Measurements from ENCODE around the gene PKNOX2. TPM values are rescaled to one million over a fixed set of nuclear protein-coding genes. Genes with fewer than 3 reads are reported as not detected.

Gene PKNOX2
- total and polyA plus RNA-seq, 9 of the 15 experiments (the other 6 are each of a cell fraction or from before 2014, with no cell fraction given), result not detected

DNA sequence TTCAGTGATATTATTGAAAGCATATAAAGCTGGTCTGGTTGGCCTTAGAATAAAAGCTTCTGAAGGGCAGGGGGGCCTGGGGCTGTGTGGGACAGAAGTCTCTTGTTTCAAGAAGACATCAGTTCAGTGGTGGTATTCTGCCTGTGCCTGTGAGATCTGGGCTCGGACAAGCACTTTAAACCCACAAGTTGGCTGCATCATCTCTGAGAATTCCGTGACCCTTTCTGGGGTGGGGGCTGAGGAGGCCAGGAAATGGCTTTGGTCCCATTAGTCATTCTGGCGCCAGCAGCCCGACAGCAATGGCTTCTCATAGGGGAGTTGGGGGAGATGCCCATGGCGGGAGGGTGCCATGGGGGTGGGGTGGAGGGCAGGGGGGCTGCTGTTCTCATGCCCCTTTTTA, 104.1 kb downstream of the PKNOX2 start (continued):
- TF ChIP-seq, protein P1, sequence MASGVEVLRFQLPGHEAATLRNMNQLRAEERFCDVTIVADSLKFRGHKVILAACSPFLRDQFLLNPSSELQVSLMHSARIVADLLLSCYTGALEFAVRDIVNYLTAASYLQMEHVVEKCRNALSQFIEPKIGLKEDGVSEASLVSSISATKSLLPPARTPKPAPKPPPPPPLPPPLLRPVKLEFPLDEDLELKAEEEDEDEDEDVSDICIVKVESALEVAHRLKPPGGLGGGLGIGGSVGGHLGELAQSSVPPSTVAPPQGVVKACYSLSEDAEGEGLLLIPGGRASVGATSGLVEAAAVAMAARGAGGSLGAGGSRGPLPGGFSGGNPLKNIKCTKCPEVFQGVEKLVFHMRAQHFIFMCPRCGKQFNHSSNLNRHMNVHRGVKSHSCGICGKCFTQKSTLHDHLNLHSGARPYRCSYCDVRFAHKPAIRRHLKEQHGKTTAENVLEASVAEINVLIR (CRISPR knock-in tag; IDR thresholded peaks at IDR 0.05), result no peak

DNA sequence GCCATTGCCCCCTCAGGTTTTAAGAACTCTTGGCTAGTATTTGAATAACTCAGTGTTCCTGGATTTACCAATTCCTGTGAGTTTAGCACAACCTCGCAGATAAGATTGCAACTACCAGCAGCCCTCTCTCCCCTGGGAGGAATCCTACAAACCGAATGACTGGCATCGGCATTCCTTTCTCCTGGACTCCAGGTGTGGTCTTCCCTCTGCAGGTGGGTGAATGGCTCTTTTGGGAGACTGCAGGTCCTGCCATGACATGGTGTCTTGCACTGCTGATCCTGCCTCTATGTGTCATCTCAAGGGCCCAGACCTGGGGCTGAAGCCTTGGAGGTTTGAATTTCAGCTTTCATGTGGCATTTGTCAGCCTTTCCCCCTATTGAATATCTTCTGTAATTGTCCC, 105.6 kb downstream of the PKNOX2 start:
- no peak overlapping the region for H2AFZ ChIP-seq (ENCODE audit: low read depth, low read length)
- DNase-seq (ENCODE audit: extremely low read depth in 1 of 4, low spot score in 3 of 4) (no peak), FAIRE-seq (no peak), ATAC-seq (no peak)
- CTCF ChIA-PET (ENCODE audit: low intra/inter-chr PET ratio), result no interaction called here
- H3K9me3 ChIP-seq (replicated peaks; ENCODE audit: control insufficient read depth, insufficient read depth, low read depth, low read length), result no peaks in the 10 kb centered on the region
- no peak overlapping the region for H3K27ac ChIP-seq (ENCODE audit: extremely low read depth, low read depth, low read length)
- H3K4me1 ChIP-seq (replicated peaks in 1 of 2; ENCODE audit: control insufficient read depth in 2 of 2, insufficient read depth in 2 of 2, low read length in 2 of 2), result peaks cover 9 to 15% of the 10 kb centered on the region in 2 experiments; a peak in 3 of 5 replicates
- no peaks in the 10 kb centered on the region for H3K9me1 ChIP-seq (ENCODE audit: control insufficient read depth, insufficient read depth, low read length)
- no TSS peak for BruUV-seq (replicated peaks)
- H3K9ac ChIP-seq (ENCODE audit: insufficient read depth in 1 of 2, low read depth in 2 of 2, low read length in 2 of 2), result no peak overlapping the region
- no peak overlapping the region for H3K4me3 ChIP-seq
- H3K27me3 ChIP-seq (ENCODE audit: control insufficient read depth in 2 of 2, insufficient read depth in 2 of 2, low read length in 2 of 2), result peaks cover 30 to 65% of the 10 kb centered on the region in 2 experiments
- H3K79me2 ChIP-seq (ENCODE audit: control insufficient read depth, insufficient read depth, low read length), result no peaks in the 10 kb centered on the region
- 0% methylated on average over 3 of the region's 3 CpGs for WGBS (ENCODE audit: insufficient coverage, low coverage, missing lambda C conversion rate)
- intact Hi-C loops (cut with micrococcal nuclease) (no loop called here), in situ Hi-C loops (cut with MboI) (no loop called here)
- H3K4me2 ChIP-seq (ENCODE audit: insufficient read depth, low read length), result no peak overlapping the region
- POLR2A ChIA-PET, result no interaction called here
- no peaks in the 10 kb centered on the region for H3K36me3 ChIP-seq (ENCODE audit: control insufficient read depth, insufficient read depth, low read length)
- H4K20me1 ChIP-seq (replicated peaks; ENCODE audit: control insufficient read depth, insufficient read depth, low read length), result no peaks in the 10 kb centered on the region
- TF ChIP-seq ZNF140 (CRISPR knock-in tag; IDR thresholded peaks at IDR 0.05), result no peak
- TF ChIP-seq HDAC2 (IDR thresholded peaks at IDR 0.05), result no peak
- TF ChIP-seq ZBTB7A (IDR thresholded peaks at IDR 0.05; ENCODE audit: borderline replicate concordance, control insufficient read depth, low read depth, low read length), result no peak
- TF ChIP-seq, protein P2, sequence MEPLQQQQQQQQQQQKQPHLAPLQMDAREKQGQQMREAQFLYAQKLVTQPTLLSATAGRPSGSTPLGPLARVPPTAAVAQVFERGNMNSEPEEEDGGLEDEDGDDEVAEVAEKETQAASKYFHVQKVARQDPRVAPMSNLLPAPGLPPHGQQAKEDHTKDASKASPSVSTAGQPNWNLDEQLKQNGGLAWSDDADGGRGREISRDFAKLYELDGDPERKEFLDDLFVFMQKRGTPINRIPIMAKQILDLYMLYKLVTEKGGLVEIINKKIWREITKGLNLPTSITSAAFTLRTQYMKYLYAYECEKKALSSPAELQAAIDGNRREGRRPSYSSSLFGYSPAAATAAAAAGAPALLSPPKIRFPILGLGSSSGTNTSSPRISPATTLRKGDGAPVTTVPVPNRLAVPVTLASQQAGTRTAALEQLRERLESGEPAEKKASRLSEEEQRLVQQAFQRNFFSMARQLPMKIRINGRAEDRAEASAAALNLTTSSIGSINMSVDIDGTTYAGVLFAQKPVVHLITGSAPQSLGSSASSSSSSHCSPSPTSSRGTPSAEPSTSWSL (CRISPR knock-in tag; IDR thresholded peaks at IDR 0.05; ENCODE audit: borderline replicate concordance), result no peak
- TF ChIP-seq SNIP1 (IDR thresholded peaks at IDR 0.05; ENCODE audit: low read depth), result no peak
- no peak for TF ChIP-seq KLF13 (tag; IDR thresholded peaks at IDR 0.05; ENCODE audit: borderline replicate concordance, low read depth)
- TF ChIP-seq SNAPC5 (CRISPR knock-in tag; IDR thresholded peaks at IDR 0.05), result no peak
- no peak for TF ChIP-seq ARHGAP35 (IDR thresholded peaks at IDR 0.05; ENCODE audit: partially characterized antibody)
- TF ChIP-seq LCOR (CRISPR knock-in tag; IDR thresholded peaks at IDR 0.05), result no peak
- TF ChIP-seq ZNF274 (IDR thresholded peaks at IDR 0.05; ENCODE audit: borderline replicate concordance, low read depth, low read length), result no peak
- TF ChIP-seq GTF2E2 (tag; IDR thresholded peaks at IDR 0.05), result no peak
